A673 (cell line): ENCODE data around the gene STAT5B.
"Not testable (repeated sequence)": the region's sequence is repeated elsewhere in the genome, so short reads cannot be mapped to it uniquely, and the experiment has no call there.

Experiments used
- EZH2 ChIP-seq: fragments of 200-600 bp; sonication (generic); IDR thresholded peaks from 2 replicates; pipeline ENCODE4 v1.6.1; 2017; ENCODE audit warnings: borderline replicate concordance, low read depth, mild to moderate bottlenecking, mixed read lengths, antibody characterized with exemption, low read length; ENCODE audit not compliant: poor library complexity, severe bottlenecking
- TF ChIP-seq, protein P1 (sequence below): fragments of 300-800, 200-600 bp; sonication (generic); conservative IDR thresholded peaks from 2 replicates; pipeline ENCODE4 v1.5.1; 2017; ENCODE audit warnings: low read depth, mild to moderate bottlenecking, antibody characterized with exemption, low read length, moderate library complexity, mixed read lengths

DNA sequence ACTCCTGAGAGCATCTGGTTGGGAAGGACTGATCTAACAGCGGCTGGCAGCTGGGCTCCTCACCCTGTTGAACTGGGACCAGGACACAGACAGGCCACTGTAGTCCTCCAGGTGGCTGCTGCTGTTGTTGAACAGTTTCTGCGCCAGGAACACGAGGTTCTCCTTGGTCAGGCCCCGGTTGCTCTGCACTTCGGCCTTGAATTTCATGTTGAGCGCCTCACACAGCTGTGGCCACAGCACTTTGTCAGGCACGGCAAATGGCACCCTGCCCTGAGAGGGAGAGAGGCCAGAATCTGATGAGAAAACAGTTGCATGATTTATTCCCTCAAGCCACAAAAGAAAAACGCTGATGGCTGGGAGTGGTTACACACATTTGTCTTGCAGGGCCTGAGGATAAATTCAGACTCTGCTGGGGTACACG, 64.3 kb downstream of the STAT5B start:
- TF ChIP-seq EZH2 = not testable (repeated sequence)
- TF ChIP-seq, protein P1, sequence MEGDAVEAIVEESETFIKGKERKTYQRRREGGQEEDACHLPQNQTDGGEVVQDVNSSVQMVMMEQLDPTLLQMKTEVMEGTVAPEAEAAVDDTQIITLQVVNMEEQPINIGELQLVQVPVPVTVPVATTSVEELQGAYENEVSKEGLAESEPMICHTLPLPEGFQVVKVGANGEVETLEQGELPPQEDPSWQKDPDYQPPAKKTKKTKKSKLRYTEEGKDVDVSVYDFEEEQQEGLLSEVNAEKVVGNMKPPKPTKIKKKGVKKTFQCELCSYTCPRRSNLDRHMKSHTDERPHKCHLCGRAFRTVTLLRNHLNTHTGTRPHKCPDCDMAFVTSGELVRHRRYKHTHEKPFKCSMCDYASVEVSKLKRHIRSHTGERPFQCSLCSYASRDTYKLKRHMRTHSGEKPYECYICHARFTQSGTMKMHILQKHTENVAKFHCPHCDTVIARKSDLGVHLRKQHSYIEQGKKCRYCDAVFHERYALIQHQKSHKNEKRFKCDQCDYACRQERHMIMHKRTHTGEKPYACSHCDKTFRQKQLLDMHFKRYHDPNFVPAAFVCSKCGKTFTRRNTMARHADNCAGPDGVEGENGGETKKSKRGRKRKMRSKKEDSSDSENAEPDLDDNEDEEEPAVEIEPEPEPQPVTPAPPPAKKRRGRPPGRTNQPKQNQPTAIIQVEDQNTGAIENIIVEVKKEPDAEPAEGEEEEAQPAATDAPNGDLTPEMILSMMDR = not testable (repeated sequence)
